Endothelial cell of umbilical vein (primary cell): ENCODE results near the gene OR5B17. TPM values are rescaled to one million over a fixed set of nuclear protein-coding genes. Genes with fewer than 3 reads are reported as not detected.

Source experiments
- BruUV-seq: library from RNA; stranded (reverse); fragments of 400-500 nt; replicated peaks from 2 replicates; lab custom pipeline; 2021; lab: Mats Ljungman, UMichigan
- CTCF ChIA-PET: fragments of 300-600, 350-600 bp; sonication (Branson Sonifier 250); formaldehyde crosslinking; loops from one replicate; lab custom pipeline; 2021; ENCODE audit warnings: antibody characterized with exemption, inconsistent platforms; lab: Charles Lee
- POLR2A ChIA-PET: fragments of 300-600, 350-600 bp; sonication (Branson Sonifier 250); formaldehyde crosslinking; loops from one replicate; lab custom pipeline; 2021; ENCODE audit warnings: antibody characterized with exemption, inconsistent platforms; lab: Charles Lee
- DNase-seq: peaks from one replicate; pipeline ENCODE4 v3.0.0-alpha.2; 2011; ENCODE audit warnings: low read depth, low spot score
- FAIRE-seq: peaks from 2 replicates; lab custom pipeline; 2011; peaks lifted over from hg19 to GRCh38; lab: Jason Lieb, UNC
- H2AFZ ChIP-seq: 2 replicates; pipeline ENCODE4 v1.6.0; 2012; ENCODE audit warnings: low read depth, low read length, control low read depth, inconsistent platforms
- H3K27ac ChIP-seq: 2 replicates; pipeline ENCODE4 v1.5.1; 2011; ENCODE audit warnings: low read depth, mild to moderate bottlenecking, control low read depth, low read length, moderate library complexity; ENCODE audit not compliant: insufficient read depth
- H3K27me3 ChIP-seq, 2 experiments: 2 replicates each; pipeline versions ENCODE4 v1.6.0 to v1.6.1; 2011; ENCODE audit warnings: low read length in 2 of 2, mixed read lengths in 1 of 2; ENCODE audit not compliant: control insufficient read depth in 2 of 2, insufficient read depth in 2 of 2
- H3K36me3 ChIP-seq, 2 experiments: 2 replicates in 1 of 2; 3 replicates in 1 of 2; pipeline ENCODE4 v1.5.1; 2011; ENCODE audit warnings: low read length in 2 of 2, mild to moderate bottlenecking in 1 of 2, moderate library complexity in 1 of 2; ENCODE audit not compliant: control insufficient read depth in 2 of 2, insufficient read depth in 2 of 2; ENCODE audit errors: extremely low read depth in 1 of 2
- H3K4me1 ChIP-seq: 3 replicates; pipeline ENCODE4 v1.5.1; 2011; ENCODE audit warnings: mild to moderate bottlenecking, low read length; ENCODE audit not compliant: control insufficient read depth, insufficient read depth; ENCODE audit errors: extremely low read depth
- H3K4me2 ChIP-seq: 2 replicates; pipeline ENCODE4 v1.6.1; 2011; ENCODE audit warnings: low read length, control low read depth, mixed read lengths; ENCODE audit not compliant: insufficient read depth
- H3K4me3 ChIP-seq, 3 experiments: fragments of 200-600 bp in 1 of 3; sonication (generic), shearing (Covaris generic) in 1 of 3; replicated peaks in 1 of 3; 2 replicates each; pipeline ENCODE4 v1.5.1; 2011 to 2016; ENCODE audit warnings: control low read depth in 3 of 3, low read length in 3 of 3, mild to moderate bottlenecking in 2 of 3, inconsistent platforms in 1 of 3, low read depth in 1 of 3, moderate library complexity in 1 of 3; ENCODE audit not compliant: insufficient read depth in 1 of 3
- H3K79me2 ChIP-seq: 2 replicates; pipeline ENCODE4 v1.6.0; 2012; ENCODE audit warnings: low read length, inconsistent platforms; ENCODE audit not compliant: control insufficient read depth, insufficient read depth
- H3K9ac ChIP-seq: replicated peaks from 2 replicates; pipeline ENCODE3; 2011; ENCODE audit warnings: low read length, control low read depth; ENCODE audit not compliant: insufficient read depth; ENCODE audit errors: extremely low read depth
- H3K9me1 ChIP-seq: replicated peaks from 3 replicates; pipeline ENCODE4 v1.6.0; 2011; ENCODE audit warnings: mild to moderate bottlenecking, low read length; ENCODE audit not compliant: control insufficient read depth, insufficient read depth; ENCODE audit errors: extremely low read depth
- H3K9me3 ChIP-seq: replicated peaks from 2 replicates; pipeline ENCODE4 v1.5.1; 2012; ENCODE audit warnings: low read length, inconsistent platforms; ENCODE audit not compliant: control insufficient read depth, insufficient read depth
- H4K20me1 ChIP-seq: replicated peaks from 2 replicates; pipeline ENCODE3; 2011; ENCODE audit warnings: mild to moderate bottlenecking, low read length; ENCODE audit not compliant: control insufficient read depth, insufficient read depth; ENCODE audit errors: extremely low read depth
- EZH2 ChIP-seq: IDR thresholded peaks from 2 replicates; pipeline ENCODE4 v1.6.1; 2012; ENCODE audit warnings: borderline replicate concordance, low read depth, mild to moderate bottlenecking, moderate library complexity, low read length, inconsistent platforms; ENCODE audit not compliant: severe bottlenecking
- FOS ChIP-seq: IDR thresholded peaks from 2 replicates; pipeline ENCODE4 v1.6.1; 2011; ENCODE audit warnings: mild to moderate bottlenecking, low read length, moderate library complexity, borderline replicate concordance; ENCODE audit not compliant: insufficient read depth
- GATA2 ChIP-seq: IDR thresholded peaks from 2 replicates; pipeline ENCODE4 v1.7.0; 2011; ENCODE audit warnings: low read depth, mild to moderate bottlenecking, moderate library complexity, mixed read lengths, low read length; ENCODE audit not compliant: insufficient read length, insufficient read depth
- JUN ChIP-seq: IDR thresholded peaks from 2 replicates; pipeline ENCODE4 v1.6.1; 2011; ENCODE audit warnings: borderline replicate concordance, low read depth; ENCODE audit not compliant: insufficient read length, insufficient read depth
- MYC ChIP-seq: IDR thresholded peaks from one replicate; pipeline ENCODE4 v1.6.1; 2011; ENCODE audit warnings: mild to moderate bottlenecking, low read depth, low read length
- POLR2A ChIP-seq: IDR thresholded peaks from 2 replicates; pipeline ENCODE4 v1.6.1; 2012; ENCODE audit warnings: low read depth, mild to moderate bottlenecking, control low read depth, low read length
- POLR2AphosphoS5 ChIP-seq: IDR thresholded peaks from 2 replicates; pipeline ENCODE4 v1.6.1; 2012; ENCODE audit warnings: low read depth, mild to moderate bottlenecking, control low read depth, low read length, moderate library complexity; ENCODE audit not compliant: insufficient read depth
- dilution Hi-C: fragments of 300-500 bp; cut with MboI; formaldehyde crosslinking; loops from one replicate; pipeline ENCODE4 v1.15.0; 2019; ENCODE audit warnings: low sequenced_read_pairs; ENCODE audit not compliant: extremely low pct_ligation_motif_present
- intact Hi-C: fragments of 100-400 bp; cut with micrococcal nuclease; formaldehyde crosslinking; loops from one replicate; pipeline ENCODE4 v1.10.0; 2022
- polyA plus RNA-seq, 4 experiments: library from polyadenylated mRNA; depleted of rRNA in 3 of 4; stranded (reverse) in 3 of 4; unstranded in 1 of 4; fragments of >200 nt; gene quantifications; 2 replicates each; pipeline versions ENCODE4 v1.2.1 to v1.2.3, GENCODE V29; 2011 to 2012; ENCODE audit warnings: missing spikeins in 1 of 4
- total RNA-seq: library from RNA; stranded (reverse); gene quantifications from 2 replicates; pipeline ENCODE4 v1.2.3, GENCODE V29; 2021
- TF ChIP-seq, protein P1 (sequence below), 2 donors: IDR thresholded peaks; 1 replicate in 1 of 2; 2 replicates in 1 of 2; pipeline ENCODE4 v1.5.1; 2011; ENCODE audit warnings: low read length in 2 of 2, mild to moderate bottlenecking in 2 of 2, moderate library complexity in 2 of 2, control low read depth in 1 of 2, inconsistent platforms in 1 of 2, low read depth in 1 of 2; ENCODE audit not compliant: insufficient read depth in 1 of 2; ENCODE audit errors: extremely low read depth in 1 of 2
- TF ChIP-seq, protein P2 (sequence below): IDR thresholded peaks from 2 replicates; pipeline ENCODE4 v1.6.1; 2011; ENCODE audit not compliant: insufficient read depth, insufficient read length

OR5B17 gene
- total and polyA plus RNA-seq, 2 donors (not counting 3 experiments of a cell fraction or from before 2014, with no cell fraction given), result not detected

DNA sequence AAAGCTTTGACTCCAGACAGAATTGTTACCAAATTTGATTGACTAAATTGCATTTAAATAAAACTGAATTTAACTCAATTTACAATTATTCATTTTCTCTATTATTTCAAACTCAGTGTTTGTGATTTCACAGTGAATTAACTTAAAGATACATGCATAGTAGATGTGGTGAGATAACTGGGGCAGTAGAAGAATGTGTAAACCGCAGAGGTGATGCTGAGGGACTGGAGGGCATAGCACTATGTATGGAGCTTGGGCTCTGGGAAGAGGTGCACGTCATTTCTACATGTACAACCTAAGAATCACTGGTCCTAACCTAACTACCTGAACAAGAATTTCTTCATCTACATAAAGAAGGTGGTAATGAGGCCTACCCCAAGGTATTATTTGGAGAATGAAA lies 13.7 kb downstream of the OR5B17 start:
- Histone ChIP-seq H3K27ac (no peak overlapping the region), H3K9ac (no peak overlapping the region), H3K9me1 (no peaks in the 10 kb centered on the region), H4K20me1 (no peaks in the 10 kb centered on the region), H3K79me2 (no peaks in the 10 kb centered on the region), H2AFZ (no peak overlapping the region), H3K36me3 (no peaks in the 10 kb centered on the region), H3K4me3 (no peak overlapping the region), H3K27me3 (no peaks in the 10 kb centered on the region), H3K4me2 (no peak overlapping the region), H3K4me1 (no peaks in the 10 kb centered on the region), H3K9me3 (no peaks in the 10 kb centered on the region)
- no peak for FAIRE-seq
- no peak for TF ChIP-seq GATA2
- TF ChIP-seq POLR2A, result no peak
- TF ChIP-seq FOS, result no peak
- TF ChIP-seq, protein P1, sequence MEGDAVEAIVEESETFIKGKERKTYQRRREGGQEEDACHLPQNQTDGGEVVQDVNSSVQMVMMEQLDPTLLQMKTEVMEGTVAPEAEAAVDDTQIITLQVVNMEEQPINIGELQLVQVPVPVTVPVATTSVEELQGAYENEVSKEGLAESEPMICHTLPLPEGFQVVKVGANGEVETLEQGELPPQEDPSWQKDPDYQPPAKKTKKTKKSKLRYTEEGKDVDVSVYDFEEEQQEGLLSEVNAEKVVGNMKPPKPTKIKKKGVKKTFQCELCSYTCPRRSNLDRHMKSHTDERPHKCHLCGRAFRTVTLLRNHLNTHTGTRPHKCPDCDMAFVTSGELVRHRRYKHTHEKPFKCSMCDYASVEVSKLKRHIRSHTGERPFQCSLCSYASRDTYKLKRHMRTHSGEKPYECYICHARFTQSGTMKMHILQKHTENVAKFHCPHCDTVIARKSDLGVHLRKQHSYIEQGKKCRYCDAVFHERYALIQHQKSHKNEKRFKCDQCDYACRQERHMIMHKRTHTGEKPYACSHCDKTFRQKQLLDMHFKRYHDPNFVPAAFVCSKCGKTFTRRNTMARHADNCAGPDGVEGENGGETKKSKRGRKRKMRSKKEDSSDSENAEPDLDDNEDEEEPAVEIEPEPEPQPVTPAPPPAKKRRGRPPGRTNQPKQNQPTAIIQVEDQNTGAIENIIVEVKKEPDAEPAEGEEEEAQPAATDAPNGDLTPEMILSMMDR (IDR thresholded peaks at IDR 0.05; ENCODE audit: extremely low read depth in 1 of 2, insufficient read depth in 1 of 2, low read depth in 1 of 2, low read length in 2 of 2), result no peak
- no peak for TF ChIP-seq EZH2
- TF ChIP-seq, protein P2, sequence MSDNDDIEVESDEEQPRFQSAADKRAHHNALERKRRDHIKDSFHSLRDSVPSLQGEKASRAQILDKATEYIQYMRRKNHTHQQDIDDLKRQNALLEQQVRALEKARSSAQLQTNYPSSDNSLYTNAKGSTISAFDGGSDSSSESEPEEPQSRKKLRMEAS, result no peak
- TF ChIP-seq POLR2AphosphoS5, result no peak
- no peak for TF ChIP-seq MYC
- TF ChIP-seq JUN, result no peak
- dilution Hi-C loops, result no loop called here
- no TSS peak for BruUV-seq
- ChIA-PET POLR2A (no interaction called here), CTCF (no interaction called here)
- intact Hi-C loops, result no loop called here
- DNase-seq, result no peak
